GM19193 (cell line): ENCODE data around the gene MYO15B.

Experiments used
- POLR2A ChIP-seq: IDR thresholded peaks from 4 replicates; pipeline ENCODE4 v1.6.1; 2011; ENCODE audit not compliant: insufficient read depth, insufficient read length; ENCODE audit errors: extremely low read depth

The MYO15B gene

DNA sequence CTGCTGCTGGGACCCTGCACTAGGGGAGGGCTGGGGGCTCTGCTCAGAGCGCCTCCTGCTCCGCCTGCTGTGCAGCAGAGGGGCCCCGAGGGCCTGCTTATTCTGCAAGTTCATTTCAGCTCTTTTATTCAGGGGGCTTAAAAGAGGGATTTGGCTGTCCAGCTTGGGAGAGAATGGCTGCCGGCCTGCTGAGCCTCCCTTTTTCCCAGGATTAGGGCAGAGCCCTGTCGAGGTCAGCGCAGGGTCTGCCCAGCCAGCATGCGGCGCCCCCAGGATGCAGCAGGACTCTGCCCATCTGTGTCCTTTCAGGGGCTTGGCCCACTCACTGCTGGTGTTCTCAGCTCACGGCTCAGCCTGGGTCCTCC, 46.8 kb downstream of the MYO15B start:
- no peak for TF ChIP-seq POLR2A

GRCh38 chr17:75634754-75635609, 47.4 kb downstream of the MYO15B start:
- TF ChIP-seq POLR2A: no peak

DNA sequence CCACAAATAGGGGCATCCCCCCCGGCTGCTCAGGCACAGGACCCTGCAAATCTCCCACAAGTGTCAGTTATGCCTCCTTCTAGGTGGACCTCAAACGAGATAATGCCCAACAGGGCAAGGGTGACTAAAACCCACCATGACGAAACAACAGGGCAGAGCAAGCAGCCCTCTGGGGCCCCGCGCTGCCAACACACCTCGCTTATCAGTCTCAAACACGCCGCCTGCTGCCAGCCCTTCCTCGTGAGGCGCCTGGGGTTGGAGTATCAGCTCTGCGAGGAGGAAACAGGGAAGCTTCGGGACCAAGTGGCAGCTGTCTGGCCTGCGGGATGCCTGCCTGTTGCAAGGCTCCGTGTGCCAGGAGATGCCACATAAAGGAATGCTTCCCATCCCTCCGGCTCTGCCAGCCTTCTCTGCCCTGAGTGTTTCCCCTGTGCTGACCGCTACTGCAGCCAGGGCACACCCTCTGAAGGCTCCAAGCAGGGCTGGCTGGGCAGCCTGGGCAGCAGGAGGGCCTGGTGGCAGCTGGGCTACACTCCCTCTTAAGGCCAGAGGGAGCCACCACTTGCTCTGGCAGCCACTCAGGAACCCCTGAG, 48.1 kb downstream of the MYO15B start:
- no peak for TF ChIP-seq POLR2A

- no peak for TF ChIP-seq POLR2A
Observed at GRCh38 chr17:75636381-75637142, 49.0 kb downstream of the MYO15B start.

DNA sequence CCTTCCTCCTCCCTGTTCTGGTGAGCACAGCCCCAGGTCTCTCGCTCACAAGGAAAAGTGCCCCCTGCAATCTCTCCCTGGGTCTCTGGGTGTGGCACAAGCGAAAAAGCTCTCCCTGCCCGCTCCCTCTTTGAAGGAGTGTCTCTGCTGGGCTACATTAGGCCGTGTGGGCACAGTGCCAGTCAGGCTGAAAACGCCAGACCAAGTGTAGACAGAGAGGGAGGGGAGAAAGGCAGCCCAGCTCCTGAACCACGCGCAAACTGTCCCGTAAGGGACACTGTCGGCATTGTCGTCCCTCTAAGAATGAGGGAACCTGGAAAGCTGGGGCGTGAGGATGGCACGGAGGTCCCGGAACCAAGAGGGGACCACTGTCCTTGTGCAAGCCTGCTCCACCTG, 49.5 kb downstream of the MYO15B start:
- TF ChIP-seq POLR2A: no peak

DNA sequence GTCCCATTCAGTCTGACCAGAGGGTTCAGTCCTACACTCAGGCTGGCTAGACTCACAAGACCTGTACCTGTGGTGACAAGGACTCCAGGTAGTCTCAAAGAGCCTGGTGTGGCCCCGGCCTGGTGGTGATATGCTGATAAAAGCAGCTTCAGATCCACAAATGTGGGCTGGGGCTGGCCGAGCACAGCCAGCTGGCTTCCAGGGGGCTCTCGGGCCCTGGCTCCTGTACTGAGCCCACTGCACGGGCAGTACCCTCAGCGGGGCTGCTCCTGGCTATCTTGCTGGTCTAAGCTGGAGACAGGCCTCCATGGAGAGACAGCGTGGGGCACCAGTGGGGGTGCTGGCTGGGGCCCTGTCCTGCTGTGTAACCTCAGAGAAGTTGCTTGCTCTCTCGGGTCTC, 50.0 kb downstream of the MYO15B start:
- TF ChIP-seq POLR2A: no peak

GRCh38 chr17:75638893-75639292, 51.3 kb downstream of the MYO15B start:
- TF ChIP-seq POLR2A: no peak

DNA sequence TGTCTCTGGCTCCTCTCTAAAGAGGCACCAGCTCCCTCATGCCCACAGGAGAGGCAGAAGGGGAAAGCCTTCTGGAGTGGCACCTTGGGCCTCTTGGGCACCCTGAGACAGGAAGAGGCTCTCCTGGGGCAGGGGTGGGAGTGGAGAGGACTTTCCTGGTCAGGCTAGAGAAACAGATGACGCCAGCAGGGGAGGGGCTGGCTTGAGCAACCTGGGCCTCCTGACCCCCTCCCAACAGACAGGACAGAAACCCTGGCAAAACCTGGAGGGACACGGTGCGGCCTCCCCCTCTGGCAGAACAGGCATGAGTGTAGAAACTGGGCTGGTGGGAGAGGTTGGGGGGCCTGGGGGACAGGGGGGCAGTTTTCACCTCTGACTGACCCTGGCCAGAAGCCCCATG, 51.7 kb downstream of the MYO15B start:
- no peak for TF ChIP-seq POLR2A

DNA sequence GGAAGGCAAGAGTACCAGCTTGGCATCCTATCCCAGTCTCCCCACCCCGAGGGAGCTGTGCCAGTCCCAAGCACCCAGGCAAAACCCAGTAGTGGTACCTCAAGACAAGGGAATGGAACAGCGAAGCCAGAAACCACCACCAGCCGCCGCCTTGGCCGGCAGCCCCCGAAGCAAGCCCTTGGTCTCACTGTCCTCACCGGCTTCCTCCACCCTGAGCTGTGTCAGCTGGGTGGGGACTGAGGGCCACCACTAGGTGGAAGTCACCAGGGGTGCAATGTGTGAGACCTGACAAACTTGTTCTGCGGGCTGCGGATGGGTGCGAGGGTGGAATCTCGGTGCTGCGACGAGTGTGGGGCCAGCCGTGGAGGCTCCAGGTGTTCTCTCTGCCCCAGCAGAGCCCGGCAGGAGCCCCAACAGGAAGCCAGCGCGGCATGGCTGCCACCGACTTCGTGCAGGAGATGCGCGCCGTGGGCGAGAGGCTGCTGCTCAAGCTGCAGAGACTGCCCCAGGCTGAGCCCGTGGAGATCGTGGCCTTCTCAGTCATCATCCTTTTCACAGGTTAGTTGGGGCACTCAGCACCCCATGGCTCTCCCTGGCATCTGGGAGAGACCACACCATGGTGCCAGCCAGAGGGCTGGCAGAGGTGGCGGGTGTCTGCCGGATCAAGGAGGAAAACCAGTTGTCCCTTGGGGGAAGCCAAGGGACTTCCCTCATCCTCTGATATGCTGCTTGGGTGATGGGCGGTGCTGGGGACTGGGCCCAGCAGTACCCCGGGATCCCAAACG, 52.4 kb downstream of the MYO15B start:
- no peak for TF ChIP-seq POLR2A

DNA sequence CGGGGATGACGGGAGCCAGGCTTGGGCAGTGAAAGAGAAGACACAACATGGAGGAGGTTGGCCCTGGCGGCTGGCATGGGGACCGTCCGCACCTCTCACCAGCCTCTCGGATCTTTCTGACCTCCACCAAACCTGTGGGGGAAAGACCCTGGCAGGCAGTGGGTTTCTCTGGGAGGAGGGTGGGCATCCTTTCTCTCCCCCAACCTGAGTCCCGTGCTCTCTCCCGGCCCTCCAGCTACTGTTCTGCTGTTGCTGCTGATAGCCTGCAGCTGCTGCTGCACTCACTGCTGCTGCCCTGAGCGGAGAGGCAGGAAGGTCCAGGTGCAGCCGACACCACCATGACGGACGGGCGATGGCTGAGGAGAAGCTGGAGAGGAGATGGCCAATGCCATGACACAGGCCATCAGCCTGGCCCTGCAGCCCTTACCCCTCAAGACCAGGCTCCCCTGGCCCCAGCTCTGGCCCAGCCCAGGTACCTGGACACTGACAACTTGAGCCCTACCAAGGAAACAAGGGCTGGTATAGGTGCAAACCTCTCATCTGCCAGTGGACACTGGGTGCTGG, 53.0 kb downstream of the MYO15B start:
- TF ChIP-seq POLR2A: no peak

GRCh38 chr17:75641343-75641742, 53.7 kb downstream of the MYO15B start:
- no peak for TF ChIP-seq POLR2A

DNA sequence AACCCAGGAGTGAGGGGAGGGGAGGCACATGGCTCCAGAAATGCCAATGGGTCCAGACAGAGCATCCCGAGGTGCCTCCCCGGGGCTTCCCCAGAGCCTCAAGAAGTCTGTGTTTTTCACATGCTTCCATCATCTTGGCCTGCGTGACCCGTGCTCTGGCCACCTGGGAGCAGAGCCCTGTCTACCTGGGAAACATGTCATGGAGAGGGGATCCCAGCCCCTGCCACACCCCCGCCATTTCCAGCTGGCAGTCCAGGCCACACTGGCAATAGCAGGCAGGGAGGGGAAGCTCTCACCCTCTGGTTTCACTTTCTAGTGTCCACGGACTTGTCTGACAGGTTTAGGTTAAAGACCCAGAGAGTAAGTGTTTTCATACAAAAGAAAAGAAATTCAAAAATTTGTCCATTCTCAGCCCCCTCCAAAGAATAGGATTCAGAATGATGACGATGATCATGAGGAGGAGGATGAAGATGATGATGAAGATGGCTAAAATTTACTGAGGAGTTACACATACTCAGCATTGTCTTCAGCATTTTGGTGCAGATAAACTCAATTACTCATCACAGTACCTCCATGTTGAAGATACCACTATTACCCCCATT, 54.7 kb downstream of the MYO15B start:
- no peak for TF ChIP-seq POLR2A

- no peak for TF ChIP-seq POLR2A
Observed at GRCh38 chr17:75642784-75643642, 55.4 kb downstream of the MYO15B start.
